GM18517 (cell line): ENCODE results near the gene HSFY1.
"Not testable (repeated sequence)": the region's sequence is repeated elsewhere in the genome, so short reads cannot be mapped to it uniquely, and the experiment has no call there.

ENCODE experiments used
- ATAC-seq: cut with Tn5 transposase; IDR thresholded peaks from one replicate; pipeline ENCODE4 v1.9.1; 2021; ENCODE audit warnings: mild to moderate bottlenecking, moderate library complexity; ENCODE audit not compliant: unreplicated experiment

HSFY1 gene, protein sequence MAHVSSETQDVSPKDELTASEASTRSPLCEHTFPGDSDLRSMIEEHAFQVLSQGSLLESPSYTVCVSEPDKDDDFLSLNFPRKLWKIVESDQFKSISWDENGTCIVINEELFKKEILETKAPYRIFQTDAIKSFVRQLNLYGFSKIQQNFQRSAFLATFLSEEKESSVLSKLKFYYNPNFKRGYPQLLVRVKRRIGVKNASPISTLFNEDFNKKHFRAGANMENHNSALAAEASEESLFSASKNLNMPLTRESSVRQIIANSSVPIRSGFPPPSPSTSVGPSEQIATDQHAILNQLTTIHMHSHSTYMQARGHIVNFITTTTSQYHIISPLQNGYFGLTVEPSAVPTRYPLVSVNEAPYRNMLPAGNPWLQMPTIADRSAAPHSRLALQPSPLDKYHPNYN

DNA sequence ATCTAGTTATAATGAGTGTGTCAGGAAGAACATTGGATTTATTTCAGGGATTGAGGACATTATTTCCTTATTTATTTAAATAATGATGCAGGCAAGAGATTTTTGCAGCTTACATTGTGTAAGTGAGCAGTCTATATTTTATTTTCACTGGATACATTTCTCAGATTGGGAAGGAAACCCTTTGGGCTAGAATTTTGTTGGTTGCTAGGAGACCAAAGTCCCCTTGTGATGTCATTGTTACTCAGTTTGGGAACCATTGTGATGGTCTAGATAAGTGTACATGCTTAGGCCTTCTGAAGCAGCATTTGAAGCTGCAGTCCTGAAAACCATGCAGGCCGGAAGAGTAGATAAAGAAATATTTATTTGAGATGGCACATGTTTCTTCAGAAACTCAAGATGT, at the start of gene HSFY1:
TSS of gene HSFY1 (plus strand) at position 301 of the 400 bp plus-strand sequence. CDS start at position 369, 68 bp downstream.
- not testable (repeated sequence) for ATAC-seq

DNA sequence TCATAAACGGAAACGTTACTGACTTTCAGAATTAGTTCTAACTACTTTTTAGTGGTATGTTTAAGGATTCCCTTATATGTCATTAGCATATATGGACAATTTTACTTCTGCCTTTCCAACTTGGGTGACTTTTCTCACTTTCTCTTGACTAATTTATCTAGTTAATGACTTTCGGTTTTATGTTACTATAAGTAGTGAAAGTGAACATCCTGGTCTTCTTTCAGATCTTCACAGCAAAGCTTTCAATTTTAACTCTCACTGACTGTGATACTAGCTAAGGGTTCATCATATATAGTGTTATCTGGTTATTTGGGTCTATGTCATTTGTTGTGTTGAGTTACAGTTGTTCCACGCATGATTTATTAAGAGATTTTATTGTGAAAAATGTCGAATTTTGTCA, 42.3 kb upstream of the HSFY1 start:
- ATAC-seq: not testable (repeated sequence)

DNA sequence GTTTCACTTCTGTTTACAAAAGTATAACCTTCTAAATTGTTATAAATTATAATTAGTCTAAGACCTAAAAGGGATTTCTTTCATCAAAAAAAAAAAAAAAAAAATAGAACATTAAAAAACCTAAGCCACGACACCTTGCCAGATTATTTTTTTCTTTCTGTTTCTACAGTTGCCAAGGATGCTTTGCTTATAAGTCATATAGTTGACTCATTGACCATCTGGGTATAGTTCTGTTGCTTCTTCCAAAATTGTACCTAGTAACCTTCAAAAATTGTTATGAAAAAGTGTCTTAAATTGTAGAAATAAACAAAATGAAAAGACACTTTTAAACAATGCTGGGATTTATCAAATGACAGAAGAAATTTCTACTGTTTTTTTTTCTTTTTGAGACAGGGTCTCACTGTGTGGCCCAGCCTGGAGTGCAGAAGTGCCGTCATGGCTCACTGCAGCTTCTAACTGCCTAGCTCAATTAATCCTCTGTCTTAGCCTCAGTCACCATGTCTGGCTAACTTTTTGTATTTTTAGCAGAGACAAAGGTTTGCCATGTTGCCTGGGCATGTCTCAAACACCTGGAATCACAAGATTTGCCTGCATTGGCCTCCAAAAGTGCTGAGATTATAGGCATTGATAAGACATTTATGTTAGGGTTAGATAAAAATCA, 15.4 kb upstream of the HSFY1 start:
- not testable (repeated sequence) for ATAC-seq

DNA sequence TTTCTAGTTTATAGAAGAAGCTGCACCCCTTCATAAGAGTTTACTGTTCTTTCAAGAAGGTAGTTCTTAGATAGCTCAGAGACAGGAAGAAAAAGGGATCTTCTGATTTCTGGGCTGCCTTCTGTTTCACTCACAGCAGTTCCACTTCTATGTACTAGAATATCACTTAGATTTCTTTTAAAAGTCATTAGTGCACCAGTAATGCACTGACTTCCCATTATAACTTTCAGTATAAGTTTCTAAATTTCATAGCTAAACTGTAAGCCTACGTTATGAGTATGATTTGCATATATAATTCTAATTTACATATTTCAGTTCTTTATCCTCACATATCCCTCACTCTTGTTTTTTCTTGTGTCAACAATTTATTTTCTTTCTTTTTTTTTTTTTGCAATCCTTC, 7.6 kb upstream of the HSFY1 start:
- ATAC-seq: not testable (repeated sequence)

DNA sequence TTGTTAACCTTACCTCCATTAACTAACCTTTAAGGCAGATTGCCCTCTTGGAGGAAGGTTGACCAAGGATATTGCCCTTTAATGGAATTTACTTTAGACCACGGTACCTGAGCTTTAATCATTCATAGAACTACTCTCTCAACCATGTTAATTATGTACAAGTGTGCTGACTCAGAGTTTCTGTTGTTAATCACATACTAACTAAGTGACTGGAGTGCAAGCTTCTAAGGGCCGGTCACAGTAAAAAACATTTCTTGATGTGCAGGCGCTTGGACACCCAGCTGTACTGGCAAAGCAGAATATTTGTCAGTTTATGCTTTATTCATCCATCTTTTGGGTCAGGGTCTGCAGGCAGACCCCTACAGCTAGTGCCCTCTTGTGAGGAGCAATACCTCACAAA, 6.6 kb downstream of the HSFY1 start:
- not testable (repeated sequence) for ATAC-seq

DNA sequence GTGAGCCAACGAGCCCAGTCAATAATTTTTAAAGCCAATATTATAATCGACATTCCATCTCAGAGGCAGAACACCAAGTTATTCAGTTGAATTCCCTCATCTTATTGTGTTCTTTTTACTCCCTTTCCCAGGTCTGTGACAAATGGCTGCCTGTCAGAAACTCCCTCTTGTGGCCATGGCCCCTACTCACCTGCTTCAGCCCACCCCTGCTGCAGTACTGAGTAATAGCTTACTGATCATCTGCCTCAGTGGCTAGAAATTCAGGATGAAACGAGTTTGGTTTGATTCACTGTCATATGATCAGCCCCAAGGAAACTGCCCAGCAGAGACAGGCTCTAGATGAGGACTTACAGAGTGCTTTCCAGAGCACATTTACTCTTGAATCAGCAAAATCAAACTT, 19.4 kb downstream of the HSFY1 start:
- not testable (repeated sequence) for ATAC-seq
